ENCODE data around the gene RYK.

The RYK gene

GRCh38 chr3:134149286-134149685 is 101.4 kb downstream of the RYK start:
- DNase-seq (ENCODE audit: low read depth in 3 of 3) = no peak

- DNase-seq (ENCODE audit: low read depth in 3 of 3) = no peak
Observed at GRCh38 chr3:134148534-134148933, 102.1 kb downstream of the RYK start.

GRCh38 chr3:134147411-134147810 is 103.2 kb downstream of the RYK start:
- no peak for DNase-seq (ENCODE audit: low read depth in 3 of 3)

- no peak for DNase-seq (ENCODE audit: low read depth in 3 of 3)
Observed at GRCh38 chr3:134146666-134147065, 104.0 kb downstream of the RYK start.

- no peak for DNase-seq (ENCODE audit: low read depth in 3 of 3)
Observed at GRCh38 chr3:134145183-134145582, 105.5 kb downstream of the RYK start.

- no peak for DNase-seq (ENCODE audit: low read depth in 3 of 3)
Observed at GRCh38 chr3:134144694-134145093, 106.0 kb downstream of the RYK start.

- DNase-seq (ENCODE audit: low read depth in 3 of 3) = no peak
Observed at GRCh38 chr3:134143828-134144401, 106.7 kb downstream of the RYK start.

- no peak for DNase-seq (ENCODE audit: low read depth in 3 of 3)
Observed at GRCh38 chr3:134136604-134137003, 114.1 kb downstream of the RYK start.

- DNase-seq (ENCODE audit: low read depth in 3 of 3) = no peak
Observed at GRCh38 chr3:134134698-134135415, 115.8 kb downstream of the RYK start.

- DNase-seq (ENCODE audit: low read depth in 3 of 3) = no peak
Observed at GRCh38 chr3:134134240-134134639, 116.4 kb downstream of the RYK start.

GRCh38 chr3:134132961-134133360 is 117.7 kb downstream of the RYK start:
- no peak for DNase-seq (ENCODE audit: low read depth in 3 of 3)

GRCh38 chr3:134126153-134126552 is 124.5 kb downstream of the RYK start:
- DNase-seq (ENCODE audit: low read depth in 3 of 3) = no peak

GRCh38 chr3:134114726-134115125 is 135.9 kb downstream of the RYK start:
- DNase-seq (ENCODE audit: low read depth in 3 of 3) = no peak

GRCh38 chr3:134111616-134112015 is 139.0 kb downstream of the RYK start:
- DNase-seq (ENCODE audit: low read depth in 3 of 3) = no peak

GRCh38 chr3:134110963-134111362 is 139.7 kb downstream of the RYK start:
- no peak for DNase-seq (ENCODE audit: low read depth in 3 of 3)
